Endothelial cell of umbilical vein (primary cell): ENCODE results near the gene SAE1. TPM values are rescaled to one million over a fixed set of nuclear protein-coding genes. Genes with fewer than 3 reads are reported as not detected.

Experiments used
- BruUV-seq: library from RNA; stranded (reverse); fragments of 400-500 nt; replicated peaks from 2 replicates; lab custom pipeline; 2021; lab: Mats Ljungman, UMichigan
- CTCF ChIA-PET: fragments of 300-600, 350-600 bp; sonication (Branson Sonifier 250); formaldehyde crosslinking; loops from one replicate; lab custom pipeline; 2021; ENCODE audit warnings: antibody characterized with exemption, inconsistent platforms; lab: Charles Lee
- POLR2A ChIA-PET: fragments of 300-600, 350-600 bp; sonication (Branson Sonifier 250); formaldehyde crosslinking; loops from one replicate; lab custom pipeline; 2021; ENCODE audit warnings: antibody characterized with exemption, inconsistent platforms; lab: Charles Lee
- DNase-seq: peaks from one replicate; pipeline ENCODE4 v3.0.0-alpha.2; 2011; ENCODE audit warnings: low read depth, low spot score
- FAIRE-seq: peaks from 2 replicates; lab custom pipeline; 2011; peaks lifted over from hg19 to GRCh38; lab: Jason Lieb, UNC
- H2AFZ ChIP-seq: 2 replicates; pipeline ENCODE4 v1.6.0; 2012; ENCODE audit warnings: low read depth, low read length, control low read depth, inconsistent platforms
- H3K27ac ChIP-seq: 2 replicates; pipeline ENCODE4 v1.5.1; 2011; ENCODE audit warnings: low read depth, mild to moderate bottlenecking, control low read depth, low read length, moderate library complexity; ENCODE audit not compliant: insufficient read depth
- H3K27me3 ChIP-seq, 2 experiments: 2 replicates each; pipeline versions ENCODE4 v1.6.0 to v1.6.1; 2011; ENCODE audit warnings: low read length in 2 of 2, mixed read lengths in 1 of 2; ENCODE audit not compliant: control insufficient read depth in 2 of 2, insufficient read depth in 2 of 2
- H3K36me3 ChIP-seq, 2 experiments: 2 replicates in 1 of 2; 3 replicates in 1 of 2; pipeline ENCODE4 v1.5.1; 2011; ENCODE audit warnings: low read length in 2 of 2, mild to moderate bottlenecking in 1 of 2, moderate library complexity in 1 of 2; ENCODE audit not compliant: control insufficient read depth in 2 of 2, insufficient read depth in 2 of 2; ENCODE audit errors: extremely low read depth in 1 of 2
- H3K4me1 ChIP-seq: 3 replicates; pipeline ENCODE4 v1.5.1; 2011; ENCODE audit warnings: mild to moderate bottlenecking, low read length; ENCODE audit not compliant: control insufficient read depth, insufficient read depth; ENCODE audit errors: extremely low read depth
- H3K4me2 ChIP-seq: 2 replicates; pipeline ENCODE4 v1.6.1; 2011; ENCODE audit warnings: low read length, control low read depth, mixed read lengths; ENCODE audit not compliant: insufficient read depth
- H3K4me3 ChIP-seq, 3 experiments: fragments of 200-600 bp in 1 of 3; sonication (generic), shearing (Covaris generic) in 1 of 3; replicated peaks in 1 of 3; 2 replicates each; pipeline ENCODE4 v1.5.1; 2011 to 2016; ENCODE audit warnings: control low read depth in 3 of 3, low read length in 3 of 3, mild to moderate bottlenecking in 2 of 3, inconsistent platforms in 1 of 3, low read depth in 1 of 3, moderate library complexity in 1 of 3; ENCODE audit not compliant: insufficient read depth in 1 of 3
- H3K79me2 ChIP-seq: 2 replicates; pipeline ENCODE4 v1.6.0; 2012; ENCODE audit warnings: low read length, inconsistent platforms; ENCODE audit not compliant: control insufficient read depth, insufficient read depth
- H3K9ac ChIP-seq: replicated peaks from 2 replicates; pipeline ENCODE3; 2011; ENCODE audit warnings: low read length, control low read depth; ENCODE audit not compliant: insufficient read depth; ENCODE audit errors: extremely low read depth
- H3K9me1 ChIP-seq: replicated peaks from 3 replicates; pipeline ENCODE4 v1.6.0; 2011; ENCODE audit warnings: mild to moderate bottlenecking, low read length; ENCODE audit not compliant: control insufficient read depth, insufficient read depth; ENCODE audit errors: extremely low read depth
- H3K9me3 ChIP-seq: replicated peaks from 2 replicates; pipeline ENCODE4 v1.5.1; 2012; ENCODE audit warnings: low read length, inconsistent platforms; ENCODE audit not compliant: control insufficient read depth, insufficient read depth
- H4K20me1 ChIP-seq: replicated peaks from 2 replicates; pipeline ENCODE3; 2011; ENCODE audit warnings: mild to moderate bottlenecking, low read length; ENCODE audit not compliant: control insufficient read depth, insufficient read depth; ENCODE audit errors: extremely low read depth
- FOS ChIP-seq: IDR thresholded peaks from 2 replicates; pipeline ENCODE4 v1.6.1; 2011; ENCODE audit warnings: mild to moderate bottlenecking, low read length, moderate library complexity, borderline replicate concordance; ENCODE audit not compliant: insufficient read depth
- JUN ChIP-seq: IDR thresholded peaks from 2 replicates; pipeline ENCODE4 v1.6.1; 2011; ENCODE audit warnings: borderline replicate concordance, low read depth; ENCODE audit not compliant: insufficient read length, insufficient read depth
- MAX ChIP-seq: IDR thresholded peaks from 2 replicates; pipeline ENCODE4 v1.6.1; 2011; ENCODE audit not compliant: insufficient read depth, insufficient read length
- POLR2AphosphoS5 ChIP-seq: IDR thresholded peaks from 2 replicates; pipeline ENCODE4 v1.6.1; 2012; ENCODE audit warnings: low read depth, mild to moderate bottlenecking, control low read depth, low read length, moderate library complexity; ENCODE audit not compliant: insufficient read depth
- dilution Hi-C: fragments of 300-500 bp; cut with MboI; formaldehyde crosslinking; loops from one replicate; pipeline ENCODE4 v1.15.0; 2019; ENCODE audit warnings: low sequenced_read_pairs; ENCODE audit not compliant: extremely low pct_ligation_motif_present
- intact Hi-C: fragments of 100-400 bp; cut with micrococcal nuclease; formaldehyde crosslinking; loops from one replicate; pipeline ENCODE4 v1.10.0; 2022
- polyA plus RNA-seq, 4 experiments: library from polyadenylated mRNA; depleted of rRNA in 3 of 4; stranded (reverse) in 3 of 4; unstranded in 1 of 4; fragments of >200 nt; gene quantifications; 2 replicates each; pipeline versions ENCODE4 v1.2.1 to v1.2.3, GENCODE V29; 2011 to 2012; ENCODE audit warnings: missing spikeins in 1 of 4
- total RNA-seq: library from RNA; stranded (reverse); gene quantifications from 2 replicates; pipeline ENCODE4 v1.2.3, GENCODE V29; 2021
- TF ChIP-seq, protein P1 (sequence below), 2 donors: IDR thresholded peaks; 1 replicate in 1 of 2; 2 replicates in 1 of 2; pipeline ENCODE4 v1.5.1; 2011; ENCODE audit warnings: low read length in 2 of 2, mild to moderate bottlenecking in 2 of 2, moderate library complexity in 2 of 2, control low read depth in 1 of 2, inconsistent platforms in 1 of 2, low read depth in 1 of 2; ENCODE audit not compliant: insufficient read depth in 1 of 2; ENCODE audit errors: extremely low read depth in 1 of 2

Gene SAE1
- total and polyA plus RNA-seq, 2 donors (not counting 3 experiments of a cell fraction or from before 2014, with no cell fraction given) = 165 to 219 TPM

- no peaks in the 10 kb centered on the region for H3K27me3 ChIP-seq
- no peaks in the 10 kb centered on the region for H3K9me3 ChIP-seq
- no peaks in the 10 kb centered on the region for H4K20me1 ChIP-seq
- TF ChIP-seq MAX (no peak), JUN (no peak), POLR2AphosphoS5 (no peak), FOS (no peak)
- TF ChIP-seq, protein P1, sequence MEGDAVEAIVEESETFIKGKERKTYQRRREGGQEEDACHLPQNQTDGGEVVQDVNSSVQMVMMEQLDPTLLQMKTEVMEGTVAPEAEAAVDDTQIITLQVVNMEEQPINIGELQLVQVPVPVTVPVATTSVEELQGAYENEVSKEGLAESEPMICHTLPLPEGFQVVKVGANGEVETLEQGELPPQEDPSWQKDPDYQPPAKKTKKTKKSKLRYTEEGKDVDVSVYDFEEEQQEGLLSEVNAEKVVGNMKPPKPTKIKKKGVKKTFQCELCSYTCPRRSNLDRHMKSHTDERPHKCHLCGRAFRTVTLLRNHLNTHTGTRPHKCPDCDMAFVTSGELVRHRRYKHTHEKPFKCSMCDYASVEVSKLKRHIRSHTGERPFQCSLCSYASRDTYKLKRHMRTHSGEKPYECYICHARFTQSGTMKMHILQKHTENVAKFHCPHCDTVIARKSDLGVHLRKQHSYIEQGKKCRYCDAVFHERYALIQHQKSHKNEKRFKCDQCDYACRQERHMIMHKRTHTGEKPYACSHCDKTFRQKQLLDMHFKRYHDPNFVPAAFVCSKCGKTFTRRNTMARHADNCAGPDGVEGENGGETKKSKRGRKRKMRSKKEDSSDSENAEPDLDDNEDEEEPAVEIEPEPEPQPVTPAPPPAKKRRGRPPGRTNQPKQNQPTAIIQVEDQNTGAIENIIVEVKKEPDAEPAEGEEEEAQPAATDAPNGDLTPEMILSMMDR (IDR thresholded peaks at IDR 0.05; ENCODE audit: extremely low read depth in 1 of 2, insufficient read depth in 1 of 2, low read depth in 1 of 2, low read length in 2 of 2) = no peak
- H3K79me2 ChIP-seq = no peaks in the 10 kb centered on the region
- no peak overlapping the region for H2AFZ ChIP-seq
- ChIA-PET CTCF (interaction anchor here (2.5 kb wide), 1 partner anchor 41 kb away, joined by 11 read pairs; no protein-coding TSS in a partner anchor), POLR2A (no interaction called here)
- H3K4me2 ChIP-seq = no peak overlapping the region
- BruUV-seq = no TSS peak
- H3K4me1 ChIP-seq = no peaks in the 10 kb centered on the region
- no peak overlapping the region for H3K9ac ChIP-seq
- H3K36me3 ChIP-seq = no peaks in the 10 kb centered on the region
- no peaks in the 10 kb centered on the region for H3K9me1 ChIP-seq
- FAIRE-seq = peak; percentile 65
- no peak overlapping the region for H3K27ac ChIP-seq
- no peak for DNase-seq
- intact Hi-C loops = no loop called here
- dilution Hi-C loops = no loop called here
- H3K4me3 ChIP-seq = no peak overlapping the region
These were observed 10.1 kb upstream of the SAE1 start for GRCh38 chr19:47120470-47121067.
